GM06990 (cell line): ENCODE measurements around the gene SPPL2C.
A peak's percentile ranks its signal among the peaks of the same experiment; 100 is the strongest.
"Not testable (repeated sequence)": the region's sequence is repeated elsewhere in the genome, so short reads cannot be mapped to it uniquely, and the experiment has no call there.

Experiments
- DNase-seq: peaks from one replicate; pipeline ENCODE4 v3.0.0-alpha.2; 2011; ENCODE audit not compliant: insufficient read length; ENCODE audit errors: extremely low read depth
- H3K27me3 ChIP-seq: replicated peaks from 2 replicates; pipeline ENCODE4 v1.6.0; 2011; ENCODE audit warnings: low read length; ENCODE audit not compliant: control insufficient read depth, insufficient read depth
- H3K36me3 ChIP-seq: 2 replicates; pipeline ENCODE4 v1.5.1; 2011; ENCODE audit warnings: low read length; ENCODE audit not compliant: control insufficient read depth, insufficient read depth
- H3K4me3 ChIP-seq: replicated peaks from 2 replicates; pipeline ENCODE4 v1.5.1; 2011; ENCODE audit warnings: low read depth, mild to moderate bottlenecking, control low read depth, low read length
- CTCF ChIP-seq: IDR thresholded peaks from 2 replicates; pipeline ENCODE4 v1.5.1; 2011; ENCODE audit warnings: low read length, control low read depth, mild to moderate bottlenecking, inconsistent platforms; ENCODE audit not compliant: insufficient read depth, poor library complexity, severe bottlenecking

The SPPL2C gene

GRCh38 chr17:45852535-45853297, 8.0 kb downstream of the SPPL2C start:
- DNase-seq, result no peak
- H3K27me3 ChIP-seq, result no peaks in the 10 kb centered on the region; the same call in none of the 2 replicates
- H3K4me3 ChIP-seq, result no peak overlapping the region
- H3K36me3 ChIP-seq, result no peaks in the 10 kb centered on the region
- TF ChIP-seq CTCF, result peak; percentile 88

- no peak overlapping the region for H3K4me3 ChIP-seq
- DNase-seq, result no peak
- H3K36me3 ChIP-seq, result no peaks in the 10 kb centered on the region; the same call in 1 of the 2 replicates
- TF ChIP-seq CTCF, result no peak
- no peaks in the 10 kb centered on the region; the same call in none of the 2 replicates for H3K27me3 ChIP-seq
Measured at GRCh38 chr17:45854209-45854608, 9.5 kb downstream of the SPPL2C start.

- DNase-seq, result no peak
Measured at GRCh38 chr17:45855691-45856336, 11.1 kb downstream of the SPPL2C start.

DNA sequence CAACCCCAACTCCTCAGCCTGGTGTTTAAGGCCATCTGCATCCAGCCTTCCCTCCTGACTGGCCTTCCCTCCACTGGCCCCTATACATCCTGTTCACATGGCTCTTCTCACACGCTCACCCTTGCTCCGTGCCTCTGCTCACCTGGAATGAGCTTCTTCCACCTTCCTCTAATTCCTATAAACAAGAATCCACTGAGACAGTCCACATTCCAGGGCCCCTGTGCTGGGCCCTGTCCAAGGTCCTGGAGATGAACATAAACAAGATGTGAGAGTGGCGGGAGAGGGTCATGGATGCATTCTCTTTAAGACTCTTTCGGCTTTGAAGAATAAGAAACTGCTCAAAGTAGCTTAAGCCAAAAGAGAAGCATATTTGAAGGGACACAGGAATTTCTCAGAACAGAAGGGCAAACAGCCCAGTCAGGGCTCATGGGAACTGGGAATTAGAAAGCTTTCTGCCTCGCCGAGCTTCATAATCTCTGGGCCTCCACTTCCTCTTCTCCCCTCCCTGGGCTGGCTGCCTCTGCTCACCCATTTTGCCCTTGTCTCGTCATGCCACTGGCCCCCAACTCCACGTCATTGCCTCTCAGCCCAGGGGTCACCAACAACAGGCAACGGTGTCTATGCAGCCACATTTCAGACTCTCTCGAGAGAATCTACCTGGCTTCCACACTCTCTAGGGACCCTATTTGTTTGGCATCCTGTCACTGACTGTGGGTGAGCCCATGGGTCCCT, 13.5 kb downstream of the SPPL2C start:
- H3K36me3 ChIP-seq, result no peaks in the 10 kb centered on the region; the same call in 1 of the 2 replicates
- no peak for DNase-seq
- TF ChIP-seq CTCF, result no peak
- no peaks in the 10 kb centered on the region for H3K27me3 ChIP-seq
- H3K4me3 ChIP-seq, result no peak overlapping the region

More at GRCh38 chr17:45855691-45856336, 11.1 kb downstream of the SPPL2C start:
- TF ChIP-seq CTCF, result no peak
- Histone ChIP-seq H3K27me3 (no peaks in the 10 kb centered on the region; the same call in none of the 2 replicates), H3K4me3 (no peak overlapping the region), H3K36me3 (no peaks in the 10 kb centered on the region; the same call in 1 of the 2 replicates)

GRCh38 chr17:45861165-45861564, 16.5 kb downstream of the SPPL2C start:
- H3K27me3 ChIP-seq, result no peaks in the 10 kb centered on the region
- no peak for TF ChIP-seq CTCF
- H3K4me3 ChIP-seq, result no peak overlapping the region
- no peaks in the 10 kb centered on the region; the same call in 1 of the 2 replicates for H3K36me3 ChIP-seq
- DNase-seq, result no peak

- not testable (repeated sequence) for H3K4me3 ChIP-seq, DNase-seq, H3K27me3 ChIP-seq, H3K36me3 ChIP-seq
Measured at GRCh38 chr17:45862127-45862526, 17.4 kb downstream of the SPPL2C start.
